C4-2B (cell line): Measurements from ENCODE around the gene UTS2R.

Experiments used
- CTCF ChIP-seq: fragments of 450-650 bp; conservative IDR thresholded peaks from 2 replicates; pipeline ENCODE4 v1.5.1; 2017; ENCODE audit warnings: mild to moderate bottlenecking
- ZFX ChIP-seq: fragments of 450-650 bp; IDR thresholded peaks from 2 replicates; pipeline ENCODE4 v1.6.1; 2017

- TF ChIP-seq CTCF (no peak), ZFX (no peak)
These were observed 17.3 kb downstream of the UTS2R start for GRCh38 chr17:82388922-82389283.
